HG02870 (cell line): ENCODE results near the gene NCR2.

Source experiments
- ATAC-seq: cut with Tn5 transposase; IDR thresholded peaks from one replicate; pipeline ENCODE4 v1.9.1; 2021; ENCODE audit warnings: mild to moderate bottlenecking, moderate library complexity; ENCODE audit not compliant: unreplicated experiment

Gene NCR2

GRCh38 chr6:41392246-41392645 lies 56.8 kb downstream of the NCR2 start:
- ATAC-seq: no peak

DNA sequence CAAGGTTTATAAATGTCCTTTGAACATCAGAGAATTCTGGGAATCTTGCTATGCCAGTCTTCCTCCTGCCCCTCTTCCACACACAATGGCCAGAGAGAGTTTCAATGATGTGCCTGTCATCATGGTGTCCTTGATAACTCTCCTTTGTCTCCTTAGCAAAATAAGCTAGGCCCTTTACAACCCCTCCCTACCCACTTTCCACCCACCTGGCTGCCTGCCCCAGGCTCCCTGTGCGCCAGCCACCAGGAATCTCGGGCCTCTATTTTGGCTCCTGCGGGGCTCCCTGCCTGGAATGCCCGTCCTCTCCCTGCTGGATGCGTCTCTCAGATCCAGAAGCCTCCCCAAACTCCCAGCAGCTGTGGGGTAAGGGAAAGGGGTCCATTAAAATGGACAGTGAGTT lies 60.9 kb downstream of the NCR2 start:
- no peak for ATAC-seq

DNA sequence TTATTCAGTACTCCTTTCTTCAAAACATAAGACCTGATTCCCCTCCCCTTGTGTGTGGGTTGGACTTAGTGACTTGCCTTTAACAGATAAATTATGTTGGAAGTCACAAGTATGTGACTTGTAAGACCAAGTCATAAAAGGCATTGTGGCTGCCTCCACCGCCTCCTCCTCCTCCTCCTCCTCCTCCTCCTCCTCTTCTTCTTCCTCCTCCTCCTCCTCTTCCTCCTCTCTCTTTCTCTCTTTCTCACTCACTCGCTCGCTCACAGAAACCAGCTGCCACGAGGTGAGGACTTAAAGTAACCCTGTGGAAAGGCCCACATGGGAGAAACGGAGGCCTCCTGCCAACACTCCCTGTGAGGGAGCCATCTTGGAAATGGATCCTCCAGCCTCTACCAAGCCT lies 64.0 kb downstream of the NCR2 start:
- no peak for ATAC-seq
